T-helper 1 cell treated with Interleukin-12 subunit alpha and Interleukin-12 subunit beta and Interleukin-4 antibody, amounts not matched to agents 30 μg/mL and 1 μg/mL, for 36 hours (primary cell): ENCODE data around the gene KIF3B.
"Not testable (repeated sequence)": the region's sequence is repeated elsewhere in the genome, so short reads cannot be mapped to it uniquely, and the experiment has no call there.

Experiments used
- H3K27ac Mint-ChIP-seq: one replicate; pipeline ENCODE4 v1.8.0; 2021; ENCODE audit warnings: mild to moderate bottlenecking, mixed read lengths
- H3K27me3 Mint-ChIP-seq: one replicate; pipeline ENCODE4 v1.8.0; 2021; ENCODE audit warnings: low read depth, mixed read lengths
- H3K36me3 Mint-ChIP-seq: one replicate; pipeline ENCODE4 v1.8.0; 2021; ENCODE audit warnings: low read depth, mixed read lengths
- H3K4me1 Mint-ChIP-seq: one replicate; pipeline ENCODE4 v1.8.0; 2021; ENCODE audit warnings: low read depth, mixed read lengths
- H3K4me3 Mint-ChIP-seq: one replicate; pipeline ENCODE4 v1.8.0; 2021; ENCODE audit warnings: mild to moderate bottlenecking, moderate library complexity, mixed read lengths
- H3K9me3 Mint-ChIP-seq: one replicate; pipeline ENCODE4 v1.8.0; 2021; ENCODE audit warnings: mixed read lengths

The KIF3B gene

GRCh38 chr20:32238483-32239425 lies 38.7 kb upstream of the KIF3B start:
- no peaks in the 10 kb centered on the region for H3K27me3 Mint-ChIP-seq
- no peak overlapping the region for H3K27ac Mint-ChIP-seq
- no peaks in the 10 kb centered on the region for H3K9me3 Mint-ChIP-seq
- no peak overlapping the region for H3K4me3 Mint-ChIP-seq
- H3K4me1 Mint-ChIP-seq = peaks cover 4% of the 10 kb centered on the region
- H3K36me3 Mint-ChIP-seq = peaks cover 18% of the 10 kb centered on the region

DNA sequence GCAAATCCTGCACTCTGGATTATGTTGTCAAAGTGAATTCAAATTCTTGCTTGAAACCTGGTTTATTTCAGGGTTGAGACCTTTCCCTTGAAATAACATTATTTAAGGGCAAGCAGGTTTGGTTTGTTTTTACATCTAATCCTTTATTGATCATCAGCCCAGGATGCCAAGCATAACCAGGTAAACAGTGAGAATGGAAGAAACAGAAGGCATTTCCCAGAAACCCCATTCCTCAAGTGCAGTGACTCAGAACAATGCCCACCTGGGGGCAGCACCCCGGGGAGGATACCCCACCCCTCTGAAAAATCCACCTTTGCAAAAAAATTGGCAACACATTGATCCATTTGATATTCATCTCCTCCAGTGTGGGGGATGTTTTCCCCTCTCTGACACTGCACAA lies 37.2 kb upstream of the KIF3B start:
- peaks cover 3% of the 10 kb centered on the region for H3K4me1 Mint-ChIP-seq
- H3K4me3 Mint-ChIP-seq = no peak overlapping the region
- H3K27ac Mint-ChIP-seq = no peak overlapping the region
- H3K9me3 Mint-ChIP-seq = no peaks in the 10 kb centered on the region
- no peaks in the 10 kb centered on the region for H3K27me3 Mint-ChIP-seq
- H3K36me3 Mint-ChIP-seq = peaks cover 12% of the 10 kb centered on the region

GRCh38 chr20:32241807-32242206 lies 35.6 kb upstream of the KIF3B start:
- Mint-ChIP-seq H3K4me1 (peaks cover 5% of the 10 kb centered on the region), H3K9me3 (no peaks in the 10 kb centered on the region), H3K4me3 (no peak overlapping the region), H3K27me3 (no peaks in the 10 kb centered on the region), H3K36me3 (peaks cover 2% of the 10 kb centered on the region), H3K27ac (no peak overlapping the region)

DNA sequence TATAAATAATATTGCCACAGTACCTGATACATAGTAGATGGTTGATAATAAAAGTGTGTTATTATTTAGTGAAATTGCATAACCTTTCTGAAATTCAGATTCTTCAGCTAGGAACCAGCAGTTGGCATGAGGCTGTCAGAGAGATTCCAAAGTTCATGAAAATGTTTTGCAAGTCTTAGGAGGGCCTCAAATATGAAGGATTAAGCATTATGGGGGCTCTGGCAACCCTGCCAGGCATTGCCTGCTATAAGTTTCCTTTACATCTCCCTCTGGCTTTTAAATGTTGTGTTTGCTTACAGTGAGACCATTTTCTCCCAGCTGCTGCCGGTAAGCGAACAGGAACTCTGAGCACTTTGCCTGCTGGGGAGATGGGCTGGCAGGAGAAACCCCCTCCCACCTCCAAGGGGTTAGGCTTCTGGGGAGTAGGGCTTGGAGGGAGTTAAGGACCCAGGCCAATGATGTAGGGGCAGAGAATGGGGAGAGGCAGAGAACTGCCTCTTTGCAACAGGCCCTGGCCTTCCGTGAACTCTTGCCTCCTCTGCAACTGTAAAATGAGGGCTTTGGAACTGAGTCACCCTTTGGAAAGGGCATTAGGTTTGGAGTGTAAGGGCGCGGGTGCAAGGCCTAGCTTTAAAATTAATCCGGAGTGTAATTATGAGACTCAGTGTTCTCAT lies 33.2 kb upstream of the KIF3B start:
- Mint-ChIP-seq H3K9me3 (no peaks in the 10 kb centered on the region), H3K4me3 (no peak overlapping the region), H3K36me3 (no peaks in the 10 kb centered on the region), H3K27ac (no peak overlapping the region), H3K4me1 (peaks cover 9% of the 10 kb centered on the region), H3K27me3 (no peaks in the 10 kb centered on the region)

GRCh38 chr20:32244959-32245358 lies 32.5 kb upstream of the KIF3B start:
- Mint-ChIP-seq H3K9me3 (no peaks in the 10 kb centered on the region), H3K27me3 (no peaks in the 10 kb centered on the region), H3K4me1 (peaks cover 13% of the 10 kb centered on the region), H3K36me3 (no peaks in the 10 kb centered on the region), H3K4me3 (no peak overlapping the region), H3K27ac (no peak overlapping the region)

- Mint-ChIP-seq H3K27ac (peak overlapping the region; percentile 18), H3K4me1 (peaks cover 12% of the 10 kb centered on the region)
- not testable (repeated sequence) for H3K36me3 Mint-ChIP-seq, H3K9me3 Mint-ChIP-seq, H3K27me3 Mint-ChIP-seq, H3K4me3 Mint-ChIP-seq
These were observed 31.2 kb upstream of the KIF3B start for GRCh38 chr20:32246208-32246607.

GRCh38 chr20:32248043-32248442 lies 29.4 kb upstream of the KIF3B start:
- Mint-ChIP-seq H3K27me3 (no peaks in the 10 kb centered on the region), H3K9me3 (peaks cover 3% of the 10 kb centered on the region), H3K4me3 (no peak overlapping the region), H3K27ac (no peak overlapping the region), H3K4me1 (peaks cover 25% of the 10 kb centered on the region), H3K36me3 (peaks cover 4% of the 10 kb centered on the region)

- H3K4me1 Mint-ChIP-seq = peaks cover 28% of the 10 kb centered on the region
- H3K4me3 Mint-ChIP-seq = peak overlapping the region; percentile 1
- H3K27me3 Mint-ChIP-seq = no peaks in the 10 kb centered on the region
- H3K27ac Mint-ChIP-seq = peak overlapping the region; percentile 78
- peaks cover 3% of the 10 kb centered on the region for H3K9me3 Mint-ChIP-seq
- peaks cover 4% of the 10 kb centered on the region for H3K36me3 Mint-ChIP-seq
These were observed 28.3 kb upstream of the KIF3B start for GRCh38 chr20:32249030-32249738.

DNA sequence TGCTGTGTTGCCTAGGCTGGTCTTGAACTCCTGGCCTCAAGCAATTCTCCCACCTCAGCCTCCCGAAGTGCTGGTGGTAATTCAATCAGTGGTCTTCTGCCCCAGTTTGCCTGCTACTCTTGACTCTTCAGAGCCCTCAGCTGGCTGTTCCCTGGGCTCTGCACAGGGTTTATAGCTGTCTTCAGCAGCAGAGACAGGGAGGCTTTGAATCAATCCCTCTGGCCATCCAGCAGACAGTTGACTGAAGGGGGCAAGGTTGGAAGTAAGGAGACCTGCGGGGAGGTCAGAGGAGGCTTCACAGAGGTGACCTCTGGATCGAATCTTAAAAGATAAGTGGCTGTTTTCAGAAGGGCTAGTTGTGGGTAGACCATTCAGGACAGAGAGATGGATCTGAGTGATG lies 26.0 kb upstream of the KIF3B start:
- Mint-ChIP-seq H3K27ac (peak overlapping the region; percentile 72), H3K4me1 (peaks cover 28% of the 10 kb centered on the region), H3K9me3 (peaks cover 3% of the 10 kb centered on the region), H3K36me3 (peaks cover 4% of the 10 kb centered on the region), H3K27me3 (no peaks in the 10 kb centered on the region), H3K4me3 (peak overlapping the region; percentile 25)

DNA sequence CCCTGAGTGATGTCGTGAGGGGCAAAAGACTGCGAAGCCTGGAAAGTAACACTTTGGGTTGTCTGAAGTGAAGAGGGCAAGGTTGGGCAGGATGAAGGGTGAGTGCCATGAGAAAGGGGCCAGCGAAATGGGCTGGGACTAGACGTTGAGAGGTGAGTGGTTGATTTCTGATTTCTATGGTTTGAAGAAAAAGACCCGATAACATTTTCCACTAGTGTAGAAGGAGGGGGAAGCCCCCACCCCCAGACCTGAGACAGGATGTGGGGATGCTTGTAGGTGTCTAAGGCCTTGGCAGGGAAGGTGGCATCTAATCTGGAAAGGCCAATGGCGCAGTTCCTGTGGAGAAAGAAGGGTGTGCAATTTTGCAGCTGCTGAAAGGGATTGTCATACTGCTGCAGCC lies 25.3 kb upstream of the KIF3B start:
- Mint-ChIP-seq H3K36me3 (peaks cover 4% of the 10 kb centered on the region), H3K27me3 (no peaks in the 10 kb centered on the region), H3K4me1 (peaks cover 34% of the 10 kb centered on the region), H3K27ac (peak overlapping the region; percentile 66), H3K9me3 (peaks cover 3% of the 10 kb centered on the region), H3K4me3 (peak overlapping the region; percentile 1)

DNA sequence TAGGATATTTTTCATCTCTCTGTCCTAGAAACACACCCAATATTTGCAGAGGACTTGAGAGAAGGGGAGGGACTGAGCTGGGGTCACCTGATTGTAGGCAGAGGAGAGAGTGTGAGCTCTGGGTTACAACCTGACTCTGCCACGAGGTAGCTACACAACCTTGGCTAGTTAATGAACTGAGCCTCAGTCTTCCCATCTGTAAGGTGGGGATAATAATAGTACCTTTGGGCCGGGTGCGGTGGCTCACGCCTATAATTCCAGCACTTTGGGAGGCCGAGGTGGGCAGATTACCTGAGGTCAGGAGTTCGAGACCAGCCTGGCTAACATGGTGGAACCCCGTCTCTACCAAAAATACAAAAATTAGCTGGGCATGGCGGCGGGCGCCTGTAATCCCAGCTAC lies 16.5 kb upstream of the KIF3B start:
- H3K27ac Mint-ChIP-seq, H3K27me3 Mint-ChIP-seq, H3K4me3 Mint-ChIP-seq, H3K4me1 Mint-ChIP-seq, H3K36me3 Mint-ChIP-seq, H3K9me3 Mint-ChIP-seq: not testable (repeated sequence)

GRCh38 chr20:32261644-32262043 lies 15.8 kb upstream of the KIF3B start:
- no peaks in the 10 kb centered on the region for H3K36me3 Mint-ChIP-seq
- no peak overlapping the region for H3K4me3 Mint-ChIP-seq
- H3K9me3 Mint-ChIP-seq = no peaks in the 10 kb centered on the region
- no peaks in the 10 kb centered on the region for H3K27me3 Mint-ChIP-seq
- peaks cover 4% of the 10 kb centered on the region for H3K4me1 Mint-ChIP-seq
- no peak overlapping the region for H3K27ac Mint-ChIP-seq

- H3K27me3 Mint-ChIP-seq = no peaks in the 10 kb centered on the region
- H3K4me1 Mint-ChIP-seq = no peaks in the 10 kb centered on the region
- H3K4me3 Mint-ChIP-seq = no peak overlapping the region
- H3K36me3 Mint-ChIP-seq = no peaks in the 10 kb centered on the region
- no peaks in the 10 kb centered on the region for H3K9me3 Mint-ChIP-seq
- H3K27ac Mint-ChIP-seq = no peak overlapping the region
These were observed 14.0 kb upstream of the KIF3B start for GRCh38 chr20:32263398-32263954.

DNA sequence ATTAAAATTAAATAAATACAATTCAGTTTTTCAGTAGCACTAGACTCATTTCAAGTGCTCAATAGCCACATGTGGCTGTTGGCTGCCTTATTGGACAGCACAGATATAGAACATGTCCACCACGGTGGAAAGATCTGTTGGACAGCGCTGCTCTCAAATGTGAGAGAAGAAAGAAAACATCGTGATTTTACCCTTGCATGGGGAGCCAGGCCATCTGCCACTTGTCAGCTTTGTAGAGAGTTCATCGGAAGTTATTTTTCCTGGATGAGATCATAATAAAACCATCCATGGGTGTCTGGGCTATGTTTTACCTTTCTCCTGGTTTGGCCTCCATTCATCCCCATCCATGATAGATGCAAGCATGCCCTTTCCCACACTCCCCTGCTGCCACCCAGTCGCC lies 5.8 kb upstream of the KIF3B start:
- H3K4me3 Mint-ChIP-seq = no peak overlapping the region
- H3K36me3 Mint-ChIP-seq = no peaks in the 10 kb centered on the region
- H3K9me3 Mint-ChIP-seq = peaks cover 12% of the 10 kb centered on the region
- H3K27me3 Mint-ChIP-seq = no peaks in the 10 kb centered on the region
- H3K4me1 Mint-ChIP-seq = peaks cover 5% of the 10 kb centered on the region
- no peak overlapping the region for H3K27ac Mint-ChIP-seq
